ENCODE results near the gene MYH3. TPM values are rescaled to one million over a fixed set of nuclear protein-coding genes. Genes with fewer than 3 reads are reported as not detected.

The MYH3 gene
- total RNA-seq, 1 experiment from 2014 or later = 0.40 TPM

DNA sequence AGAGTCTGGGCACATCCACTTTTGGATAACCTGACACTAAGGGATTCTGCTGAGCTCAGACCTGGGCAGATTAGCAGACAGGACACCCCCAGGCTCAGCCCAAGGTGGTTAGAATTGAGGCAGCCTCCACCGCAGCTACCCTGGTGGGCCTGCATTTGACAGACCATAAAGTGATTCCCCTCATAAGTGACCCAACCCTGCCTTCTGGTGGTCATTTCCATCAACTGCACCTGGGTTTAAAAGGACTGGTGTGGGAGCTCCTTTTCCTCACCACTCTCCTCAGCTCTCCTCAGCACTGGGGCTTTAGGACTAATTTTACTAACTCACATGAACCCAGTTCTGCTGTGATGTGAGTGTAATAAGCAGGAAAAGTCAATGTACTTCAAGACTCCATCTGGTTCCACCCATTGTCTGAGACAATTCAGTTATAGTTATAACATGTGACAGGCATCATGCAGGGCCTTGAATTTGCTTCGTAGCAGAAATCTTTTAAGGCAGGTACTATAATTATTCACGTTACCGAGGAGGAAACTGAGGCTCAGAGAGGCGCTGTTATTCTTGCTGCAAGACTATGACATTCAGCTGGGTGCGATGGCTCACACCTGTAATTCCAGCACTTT, 42.5 kb downstream of the MYH3 start:
- peak; percentile 67 for DNase-seq (ENCODE audit: low read depth)

DNA sequence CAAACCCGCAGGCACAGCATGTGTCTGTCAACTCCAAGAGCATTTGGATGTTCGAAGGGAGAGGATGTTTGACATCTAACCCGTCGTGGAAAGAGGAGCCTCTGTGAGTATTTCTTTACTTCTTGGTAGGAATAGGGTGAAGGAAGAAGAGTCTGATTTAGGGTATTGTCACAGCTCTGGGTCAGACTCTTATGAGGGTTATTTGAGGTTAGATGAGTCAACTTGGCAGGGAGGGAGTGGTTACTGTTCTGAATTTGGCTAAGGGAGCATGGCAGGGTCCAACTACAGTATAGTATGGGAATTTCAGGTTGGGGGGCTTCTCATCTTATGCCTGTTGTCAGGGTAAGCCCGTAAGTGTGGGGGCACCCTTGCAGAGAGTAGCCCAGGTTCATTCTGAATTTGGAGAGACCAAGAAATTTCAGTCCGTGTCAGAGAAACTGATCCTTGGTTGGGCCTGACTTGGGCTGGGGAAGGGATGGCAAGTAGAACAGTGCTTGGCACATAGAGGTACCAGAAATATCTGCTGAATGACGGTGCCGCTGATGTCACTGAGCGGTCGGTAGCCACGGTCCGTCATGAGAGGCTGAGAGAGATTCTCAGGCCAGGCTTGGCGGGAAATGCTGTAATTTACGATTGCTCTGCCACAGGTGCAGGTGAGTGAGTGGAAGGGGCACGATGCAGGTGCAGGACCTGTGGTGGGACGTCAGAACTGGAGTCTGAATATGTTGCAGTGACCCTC, 43.2 kb downstream of the MYH3 start:
- peak; percentile 73 for DNase-seq (ENCODE audit: low read depth)

DNA sequence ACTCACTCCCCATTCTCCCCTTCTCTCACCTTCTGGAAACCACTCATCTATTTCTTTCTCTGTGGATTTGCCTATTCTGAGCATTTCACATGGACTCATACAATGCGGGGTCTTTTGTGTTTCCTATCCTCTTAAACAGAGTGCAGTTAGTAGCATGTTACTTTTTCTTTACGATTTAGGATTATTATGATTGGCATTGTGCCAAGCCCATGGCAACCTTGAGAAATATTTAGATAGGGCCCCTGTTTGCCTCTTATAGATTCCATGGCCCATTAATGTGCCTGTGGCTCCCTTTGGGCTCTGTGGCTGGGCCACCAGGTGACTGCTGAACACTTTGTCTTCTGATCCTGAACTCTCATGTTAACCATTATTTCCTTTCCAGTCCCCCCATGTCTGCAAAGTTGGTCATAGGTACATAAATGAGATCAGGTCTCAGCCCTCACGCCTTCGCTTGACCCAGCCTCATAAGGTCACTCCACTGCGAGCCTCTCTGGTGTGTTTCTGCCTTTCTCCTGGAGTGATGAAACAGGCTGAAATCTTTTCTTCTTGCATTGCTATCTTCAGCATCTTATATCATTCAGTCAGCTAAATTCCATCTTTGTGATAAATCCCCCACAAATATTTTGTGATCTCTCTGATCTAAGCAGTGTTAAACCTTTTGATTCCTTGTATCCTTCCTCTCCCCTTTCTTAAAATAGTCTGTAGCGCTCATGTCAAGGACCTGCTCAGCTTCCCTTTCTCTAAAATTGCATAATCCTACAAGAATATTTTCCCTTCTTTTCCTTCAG, 44.0 kb downstream of the MYH3 start:
- DNase-seq (ENCODE audit: low read depth) = no peak

DNA sequence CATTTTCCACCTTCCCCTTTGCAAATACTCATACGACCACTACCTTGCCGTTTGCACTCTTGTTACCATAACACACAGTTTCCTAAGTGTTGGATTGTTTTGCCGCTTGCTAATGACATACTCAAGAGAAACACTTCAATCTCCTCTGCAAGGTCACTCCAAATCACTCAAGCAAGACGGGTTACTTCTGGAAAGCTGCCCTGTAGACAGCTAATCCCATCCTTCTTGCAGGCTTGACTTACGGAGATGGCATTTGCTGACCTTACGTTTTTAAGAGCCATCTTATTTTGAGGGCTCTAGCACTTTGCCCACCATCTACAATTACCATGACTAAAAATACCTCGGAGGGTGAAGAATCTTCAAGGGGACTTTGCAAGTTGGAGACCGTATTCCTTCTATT, 46.2 kb downstream of the MYH3 start:
- DNase-seq (ENCODE audit: low read depth) = no peak

DNA sequence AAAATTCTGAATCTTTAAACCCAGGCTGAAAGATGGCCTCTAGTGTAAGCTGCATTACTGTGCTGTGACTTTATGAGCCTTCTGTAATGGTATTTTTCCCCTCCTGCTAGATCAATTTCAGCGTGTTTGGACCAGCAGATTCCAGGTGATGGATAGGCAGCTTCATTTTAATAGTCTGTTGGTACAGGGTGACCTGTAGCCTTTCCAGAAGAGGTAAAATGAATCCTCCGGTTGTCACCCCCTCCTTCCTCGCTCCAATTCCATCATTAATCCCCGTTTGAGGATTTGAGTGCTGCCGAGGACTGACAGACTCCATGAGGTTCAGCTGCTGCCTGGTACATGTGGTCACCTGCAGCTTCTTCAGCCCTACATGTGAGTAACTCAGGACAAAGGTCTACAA, 48.9 kb downstream of the MYH3 start:
- no peak for DNase-seq (ENCODE audit: low read depth)

DNA sequence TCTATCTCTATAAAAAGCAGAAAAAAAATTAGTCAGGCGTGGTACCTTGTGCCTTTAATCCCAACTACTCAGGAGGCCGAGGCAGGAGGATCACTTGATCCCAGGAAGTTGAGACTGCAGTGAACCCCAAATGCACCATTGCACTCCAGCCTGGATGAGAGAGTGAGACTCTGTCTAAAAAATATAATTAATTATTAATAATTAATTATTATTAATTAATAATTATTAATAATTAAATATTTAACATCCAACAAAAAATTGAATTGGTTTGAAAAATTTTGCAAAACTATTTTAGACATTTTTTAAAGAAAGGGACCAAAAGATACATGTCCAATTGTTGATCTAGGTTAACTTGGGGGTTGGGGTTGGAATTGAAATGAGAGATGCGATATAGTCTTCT, 51.0 kb downstream of the MYH3 start:
- no peak for DNase-seq (ENCODE audit: low read depth)

DNA sequence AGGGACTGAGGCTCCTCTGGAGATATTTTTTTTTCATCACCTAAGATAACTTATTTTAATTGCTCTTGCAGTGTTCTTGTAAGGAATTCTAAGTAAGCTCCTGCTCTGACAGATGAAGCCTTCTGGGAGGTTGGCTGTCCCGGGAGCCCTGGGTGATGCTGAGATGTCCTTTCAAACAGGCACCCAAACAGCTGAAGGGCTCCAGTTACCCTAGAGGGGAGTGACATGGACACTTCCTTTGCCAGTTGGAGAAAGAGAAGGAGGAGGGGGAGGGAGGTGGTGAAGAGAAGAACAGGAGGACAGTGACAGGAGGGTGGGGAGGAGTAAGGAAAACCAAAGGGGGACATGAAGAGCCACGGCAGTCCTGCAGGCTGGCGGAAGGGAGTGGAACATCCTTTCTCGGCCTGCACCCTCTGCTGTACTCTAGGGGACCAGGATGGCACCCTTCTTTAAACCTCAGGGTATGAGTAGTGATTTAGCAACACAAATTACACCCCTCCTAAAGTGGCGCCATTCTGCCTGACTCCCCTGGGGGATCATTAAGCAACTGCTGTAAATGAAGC, 51.8 kb downstream of the MYH3 start:
- DNase-seq (ENCODE audit: low read depth) = no peak

DNA sequence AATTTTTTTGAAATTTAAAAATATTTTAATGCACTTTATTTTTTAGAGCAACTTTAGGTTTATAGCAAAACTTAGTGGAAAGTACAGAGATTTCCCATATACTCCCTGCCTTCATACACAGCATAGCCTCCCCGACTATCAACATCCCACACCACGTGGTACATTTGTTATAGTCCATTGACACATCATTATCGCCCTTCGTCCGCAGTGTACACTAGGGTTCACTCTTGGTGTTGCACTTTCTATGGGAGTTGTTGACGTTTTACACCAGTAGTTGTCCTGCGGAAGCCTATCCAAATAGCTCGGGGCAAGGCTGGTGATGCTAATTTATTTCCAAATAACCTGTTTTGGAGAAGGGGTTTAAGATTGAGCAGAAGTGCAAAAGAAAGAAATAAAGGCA, 52.6 kb downstream of the MYH3 start:
- DNase-seq (ENCODE audit: low read depth) = no peak

DNA sequence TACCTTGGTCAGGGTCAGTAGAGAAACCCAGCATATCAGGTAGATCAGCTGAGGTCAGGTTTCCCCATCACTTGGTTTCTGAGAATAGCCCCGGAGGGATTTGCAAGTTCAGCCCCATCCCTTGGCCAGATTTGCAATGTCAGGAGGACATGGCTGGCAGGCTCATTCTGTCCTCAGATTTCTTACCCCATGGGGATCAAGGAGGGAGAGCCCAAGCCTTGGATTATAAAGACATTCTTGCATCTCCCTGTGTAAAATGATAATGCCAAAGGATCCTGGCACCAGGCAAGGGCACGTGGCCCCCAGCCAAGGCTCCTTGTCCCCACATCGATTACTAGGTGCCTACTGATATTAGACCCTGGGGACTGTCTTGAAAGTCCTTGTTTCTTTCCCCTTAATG, 53.2 kb downstream of the MYH3 start:
- DNase-seq (ENCODE audit: low read depth) = no peak

DNA sequence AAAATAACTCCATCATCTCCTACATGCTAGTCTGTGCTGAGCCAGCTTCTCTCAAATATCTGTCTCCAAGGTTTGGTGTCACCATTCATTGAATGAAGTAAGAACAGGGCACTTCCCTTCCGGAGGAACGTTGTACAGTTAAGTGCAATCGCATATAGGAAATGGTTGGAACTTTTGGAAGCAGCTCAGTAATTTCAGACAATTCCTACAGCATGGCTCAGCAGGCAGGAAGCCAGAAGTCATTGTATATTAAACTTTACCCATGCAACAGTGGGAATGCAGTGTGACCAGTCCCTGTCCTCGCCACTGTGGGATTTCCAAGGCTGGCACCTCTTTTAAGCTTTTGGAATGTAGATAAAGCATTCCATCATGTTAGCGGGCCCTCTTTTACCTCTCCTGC, 56.5 kb downstream of the MYH3 start:
- DNase-seq (ENCODE audit: low read depth) = peak; percentile 10

DNA sequence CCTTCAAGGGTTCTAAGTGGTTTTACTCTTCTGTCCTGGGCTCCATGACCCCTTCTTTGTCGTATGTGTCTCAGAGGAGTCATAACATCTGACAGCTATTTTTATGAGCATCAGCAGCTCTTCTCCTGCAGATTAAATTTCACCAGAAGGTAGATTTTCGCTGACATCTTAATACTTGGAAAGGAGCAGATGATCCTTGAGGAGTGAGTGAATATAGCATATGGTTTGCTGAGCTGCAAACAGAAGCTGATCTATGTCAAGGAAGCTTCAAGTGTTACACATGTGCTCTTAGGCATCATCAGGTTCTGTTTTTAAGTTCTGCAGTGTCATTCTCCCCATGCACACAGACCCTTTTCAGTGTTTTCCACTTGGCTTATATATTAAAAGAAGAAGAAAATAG, 58.5 kb downstream of the MYH3 start:
- DNase-seq (ENCODE audit: low read depth) = peak; percentile 19

DNA sequence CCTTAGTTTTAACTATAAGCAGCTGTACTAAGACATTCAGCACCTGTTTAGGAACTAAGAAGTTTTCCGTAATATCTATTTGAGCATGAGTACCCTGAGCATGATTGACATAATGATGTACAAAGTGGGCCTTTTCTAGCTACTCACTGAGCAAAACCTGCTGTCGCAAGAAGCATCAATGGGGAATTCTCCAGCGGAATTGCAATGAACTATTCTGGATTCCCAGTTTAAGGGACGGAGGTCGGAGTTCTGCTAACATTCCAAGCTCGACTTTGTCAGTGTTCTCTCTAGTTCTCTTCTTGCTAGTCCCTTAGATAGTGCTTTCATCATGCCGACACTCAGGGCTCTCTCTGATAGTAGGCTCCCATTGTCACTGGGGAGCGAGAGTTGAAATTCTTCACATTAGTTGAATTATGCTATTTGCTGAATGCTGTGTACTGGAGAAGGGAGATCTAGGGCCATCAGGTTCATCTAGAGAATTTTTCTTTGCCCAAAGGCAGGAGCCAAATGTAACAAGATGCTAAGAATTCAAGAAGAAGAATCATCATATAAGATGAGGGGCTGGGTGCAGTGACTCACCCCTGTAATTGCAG, 67.5 kb downstream of the MYH3 start:
- no peak for DNase-seq (ENCODE audit: low read depth)

DNA sequence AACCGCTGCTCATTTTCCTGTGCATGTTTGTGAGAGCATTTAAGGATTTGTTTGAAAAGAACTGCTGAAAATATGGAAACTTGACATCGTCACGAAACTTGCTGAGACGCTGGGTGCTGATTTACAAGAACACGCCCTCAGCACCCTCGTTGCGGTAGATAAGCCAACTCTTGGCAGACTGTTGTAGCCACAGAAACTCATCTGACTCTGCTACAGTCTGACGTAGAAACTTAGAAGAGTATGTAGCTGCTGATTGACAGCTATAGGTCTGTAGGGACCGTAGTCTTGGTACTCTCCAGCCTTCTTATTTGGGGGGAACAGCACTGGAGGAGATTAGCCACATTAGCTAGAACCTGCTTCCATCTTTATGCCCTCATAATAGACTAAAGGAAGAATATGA, 71.6 kb downstream of the MYH3 start:
- DNase-seq (ENCODE audit: low read depth) = no peak

DNA sequence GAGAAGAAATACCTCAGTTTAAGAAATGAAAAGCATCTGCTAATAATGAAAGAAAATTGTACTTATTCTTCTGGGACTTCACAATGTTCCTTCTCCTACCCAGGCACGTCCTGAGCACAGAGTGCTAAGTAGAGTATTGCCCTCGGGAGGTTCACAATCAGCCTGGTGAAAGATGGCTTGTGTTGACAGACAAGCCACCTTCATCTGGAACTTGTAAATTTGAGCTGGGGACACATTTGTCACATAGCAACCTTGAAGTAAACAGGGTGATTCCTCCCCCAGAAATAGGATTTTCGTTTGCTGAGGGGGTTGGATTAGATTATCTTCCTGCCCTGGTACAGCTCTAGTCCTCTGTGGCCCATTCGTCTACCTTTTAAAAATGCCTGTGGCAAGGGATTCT, 73.3 kb downstream of the MYH3 start:
- DNase-seq (ENCODE audit: low read depth) = no peak

DNA sequence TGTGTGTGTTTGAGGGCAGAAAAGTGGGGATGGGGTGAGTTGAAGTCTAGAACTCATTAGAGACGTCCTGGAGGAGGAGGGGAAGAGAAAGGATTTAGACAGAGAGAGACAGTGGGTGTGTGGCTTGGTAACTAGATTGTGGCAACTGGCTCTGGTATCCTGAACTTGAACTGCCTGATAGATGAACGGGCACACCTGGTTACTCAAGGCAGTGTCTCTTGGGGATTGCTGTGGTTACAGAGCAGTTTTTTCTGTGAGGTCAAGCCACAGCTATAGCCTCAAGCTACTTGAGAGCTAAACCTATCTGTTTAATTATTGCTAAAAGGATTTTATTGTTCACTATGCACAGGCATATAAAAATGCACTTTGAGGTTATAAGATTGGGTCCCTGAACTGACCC, 77.8 kb downstream of the MYH3 start:
- DNase-seq (ENCODE audit: low read depth) = peak; percentile 75

Other genes starting within 250 kb of the MYH3 start
- 0.11 TPM in 1 of 2 replicates, not detected in the other for gene MYH8, start 235.4 kb downstream of the MYH3 start, total RNA-seq (2014; rRNA removed)
- gene MYH4, start 187.8 kb downstream of the MYH3 start, total RNA-seq (2014; rRNA removed) = not detected in 2 replicates
- not detected in 2 replicates for gene MYH1, start 138.8 kb downstream of the MYH3 start, total RNA-seq (2014; rRNA removed)
- gene MYH2, start 107.7 kb downstream of the MYH3 start, total RNA-seq (2014; rRNA removed) = 0.06 and 0.11 TPM in 2 replicates
- 37.0 and 40.7 TPM in 2 replicates for gene SCO1, start 40.2 kb upstream of the MYH3 start, total RNA-seq (2014; rRNA removed)
- gene ADPRM, start 40.3 kb upstream of the MYH3 start, total RNA-seq (2014; rRNA removed) = 7.3 and 9.4 TPM in 2 replicates
- gene TMEM220, start 72.7 kb upstream of the MYH3 start, total RNA-seq (2014; rRNA removed) = 2.4 and 4.8 TPM in 2 replicates
- gene TMEM238L, start 146.8 kb upstream of the MYH3 start, total RNA-seq (2014; rRNA removed) = not detected in 2 replicates
- not detected in 2 replicates for gene PIRT, start 180.8 kb upstream of the MYH3 start, total RNA-seq (2014; rRNA removed)